Measurements from ENCODE around the gene UBE2Z.
"Not testable (repeated sequence)": the region's sequence is repeated elsewhere in the genome, so short reads cannot be mapped to it uniquely, and the experiment has no call there.

The UBE2Z gene

GRCh38 chr17:48929812-48930165 lies 21.6 kb downstream of the UBE2Z start:
- H3K36me3 ChIP-seq, result peaks cover 97% of the 10 kb centered on the region
- H3K27me3 ChIP-seq (ENCODE audit: insufficient read depth, low read depth, severe bottlenecking), result no peaks in the 10 kb centered on the region
- peak overlapping the region; percentile 7 for H3K27ac ChIP-seq
- H3K4me3 ChIP-seq (ENCODE audit: low read depth, low read length), result no peak overlapping the region
- no peaks in the 10 kb centered on the region for H3K9me3 ChIP-seq (ENCODE audit: severe bottlenecking)
- TF ChIP-seq, protein P1, sequence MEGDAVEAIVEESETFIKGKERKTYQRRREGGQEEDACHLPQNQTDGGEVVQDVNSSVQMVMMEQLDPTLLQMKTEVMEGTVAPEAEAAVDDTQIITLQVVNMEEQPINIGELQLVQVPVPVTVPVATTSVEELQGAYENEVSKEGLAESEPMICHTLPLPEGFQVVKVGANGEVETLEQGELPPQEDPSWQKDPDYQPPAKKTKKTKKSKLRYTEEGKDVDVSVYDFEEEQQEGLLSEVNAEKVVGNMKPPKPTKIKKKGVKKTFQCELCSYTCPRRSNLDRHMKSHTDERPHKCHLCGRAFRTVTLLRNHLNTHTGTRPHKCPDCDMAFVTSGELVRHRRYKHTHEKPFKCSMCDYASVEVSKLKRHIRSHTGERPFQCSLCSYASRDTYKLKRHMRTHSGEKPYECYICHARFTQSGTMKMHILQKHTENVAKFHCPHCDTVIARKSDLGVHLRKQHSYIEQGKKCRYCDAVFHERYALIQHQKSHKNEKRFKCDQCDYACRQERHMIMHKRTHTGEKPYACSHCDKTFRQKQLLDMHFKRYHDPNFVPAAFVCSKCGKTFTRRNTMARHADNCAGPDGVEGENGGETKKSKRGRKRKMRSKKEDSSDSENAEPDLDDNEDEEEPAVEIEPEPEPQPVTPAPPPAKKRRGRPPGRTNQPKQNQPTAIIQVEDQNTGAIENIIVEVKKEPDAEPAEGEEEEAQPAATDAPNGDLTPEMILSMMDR (IDR thresholded peaks at IDR 0.05; ENCODE audit: low read depth, low read length), result no peak
- no peak for DNase-seq

GRCh38 chr17:48930435-48930873 lies 22.2 kb downstream of the UBE2Z start:
- Histone ChIP-seq H3K27ac (no peak overlapping the region; the same call in 1 of the 2 replicates), H3K27me3 (ENCODE audit: insufficient read depth, low read depth, severe bottlenecking) (no peaks in the 10 kb centered on the region), H3K36me3 (peaks cover 97% of the 10 kb centered on the region), H3K9me3 (ENCODE audit: severe bottlenecking) (no peaks in the 10 kb centered on the region), H3K4me3 (ENCODE audit: low read depth, low read length) (no peak overlapping the region)
- TF ChIP-seq, protein P1 (IDR thresholded peaks at IDR 0.05; ENCODE audit: low read depth, low read length), result no peak
- peak; percentile 37 for DNase-seq

GRCh38 chr17:48933035-48933434 lies 24.8 kb downstream of the UBE2Z start:
- H3K9me3 ChIP-seq (ENCODE audit: severe bottlenecking), result no peaks in the 10 kb centered on the region
- H3K27ac ChIP-seq, result no peak overlapping the region
- H3K36me3 ChIP-seq, result peaks cover 100% of the 10 kb centered on the region
- TF ChIP-seq, protein P1 (IDR thresholded peaks at IDR 0.05; ENCODE audit: low read depth, low read length), result no peak
- H3K4me3 ChIP-seq (ENCODE audit: low read depth, low read length), result no peak overlapping the region
- no peak for DNase-seq
- H3K27me3 ChIP-seq (ENCODE audit: insufficient read depth, low read depth, severe bottlenecking), result no peaks in the 10 kb centered on the region

DNA sequence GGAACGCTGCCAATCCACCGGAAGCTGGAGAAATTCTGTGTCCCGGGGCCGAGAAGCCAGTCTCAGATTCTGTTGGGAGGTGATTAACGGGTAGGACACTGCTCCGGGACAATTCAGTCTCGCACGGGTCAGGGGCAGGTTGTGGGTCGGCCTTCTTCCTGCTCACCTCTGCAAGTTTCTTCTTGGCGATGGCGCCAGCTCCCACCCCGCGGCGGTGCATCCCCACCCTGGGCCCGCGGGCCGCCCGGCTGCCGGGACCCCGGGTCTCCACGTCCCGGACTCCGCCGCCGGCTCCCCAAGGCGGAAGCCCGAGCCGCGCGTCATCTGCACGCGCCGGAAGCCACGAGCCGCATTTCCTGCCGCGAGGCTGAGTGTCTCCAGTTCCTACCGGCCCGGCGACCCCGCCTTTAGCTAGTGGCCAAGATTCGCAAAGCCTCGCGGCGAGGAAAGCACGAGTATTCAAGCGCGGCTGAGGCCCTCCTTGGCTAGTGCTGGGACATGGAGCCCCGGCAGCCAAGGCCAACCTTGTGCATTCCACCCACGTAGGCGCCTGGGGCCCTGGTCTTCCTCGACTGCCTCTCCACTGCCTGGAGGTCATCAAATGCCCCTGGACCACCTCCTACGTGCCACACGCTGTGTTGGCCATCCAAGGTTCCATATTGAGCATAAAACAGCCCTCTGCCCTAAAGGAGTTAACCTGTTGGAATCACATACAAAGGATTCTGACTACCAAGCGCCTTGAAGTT lies 36.5 kb downstream of the UBE2Z start, which contains the start of gene SNF8:
TSS of gene SNF8 (minus strand) at position 328 of the 746 bp plus-strand sequence. CDS start at position 220, 108 bp downstream.
- Histone ChIP-seq H3K36me3 (peaks cover 34% of the 10 kb centered on the region), H3K27ac (peak within 1 kb of the TSS; percentile 92), H3K27me3 (ENCODE audit: insufficient read depth, low read depth, severe bottlenecking) (no peaks in the 10 kb centered on the region), H3K9me3 (ENCODE audit: severe bottlenecking) (no peaks in the 10 kb centered on the region), H3K4me3 (ENCODE audit: low read depth, low read length) (peak within 1 kb of the TSS; percentile 96)
- peak; percentile 96 for DNase-seq
- TF ChIP-seq, protein P1 (IDR thresholded peaks at IDR 0.05; ENCODE audit: low read depth, low read length), result no peak

DNA sequence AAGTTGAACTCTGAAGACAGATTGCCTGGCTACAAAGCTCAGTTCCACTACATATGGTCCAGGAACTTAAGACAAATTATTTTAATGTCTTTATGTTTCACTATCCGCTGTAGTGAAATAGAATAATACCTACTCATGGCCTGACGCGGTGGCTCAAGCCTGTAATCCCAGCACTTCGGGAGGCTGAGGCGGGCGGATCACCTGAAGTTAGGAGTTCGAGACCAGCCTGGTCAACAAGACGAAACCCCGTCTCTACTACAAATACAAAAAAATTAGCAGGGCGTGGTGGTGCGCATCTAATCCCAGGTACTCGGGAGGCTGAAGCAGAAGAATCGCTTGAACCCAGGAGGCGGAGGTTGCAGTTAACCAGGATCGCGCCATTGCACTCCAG lies 37.0 kb downstream of the UBE2Z start:
- Histone ChIP-seq H3K4me3 (ENCODE audit: low read depth, low read length) (peak overlapping the region; percentile 96), H3K27ac (peak overlapping the region; percentile 92), H3K36me3 (peaks cover 29% of the 10 kb centered on the region)
- not testable (repeated sequence) for H3K9me3 ChIP-seq (ENCODE audit: severe bottlenecking); DNase-seq; H3K27me3 ChIP-seq (ENCODE audit: insufficient read depth, low read depth, severe bottlenecking)

DNA sequence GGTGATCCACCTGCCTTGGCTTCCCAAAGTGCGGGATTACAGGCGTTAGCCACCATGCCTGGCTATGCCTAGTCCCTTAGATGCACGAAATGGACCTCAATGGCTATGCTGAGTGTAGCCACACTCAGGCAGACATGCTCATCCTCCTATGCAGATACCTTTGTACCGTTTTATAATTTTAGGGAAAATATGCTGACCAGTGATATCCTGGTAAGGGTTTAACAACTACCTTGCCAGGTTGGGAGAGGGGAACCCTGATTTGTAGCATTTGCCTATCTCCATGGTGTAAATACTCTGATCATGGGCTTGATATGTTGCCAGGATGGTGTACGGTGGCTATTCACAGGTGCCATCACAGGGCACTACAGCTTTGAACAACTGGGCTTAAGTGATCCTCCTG lies 43.4 kb downstream of the UBE2Z start:
- TF ChIP-seq, protein P1 (IDR thresholded peaks at IDR 0.05; ENCODE audit: low read depth, low read length), result no peak

More for the DNA sequence above, 43.4 kb downstream of the UBE2Z start:
- Histone ChIP-seq H3K9me3 (ENCODE audit: severe bottlenecking) (no peaks in the 10 kb centered on the region), H3K27me3 (ENCODE audit: insufficient read depth, low read depth, severe bottlenecking) (no peaks in the 10 kb centered on the region), H3K4me3 (ENCODE audit: low read depth, low read length) (no peak overlapping the region), H3K36me3 (no peaks in the 10 kb centered on the region), H3K27ac (no peak overlapping the region)
- DNase-seq, result no peak
